Stomach (tissue), 4 donors: ENCODE data around the gene CRIP2.

ENCODE experiments used
- EP300 ChIP-seq: sonication (generic); formaldehyde crosslinking; IDR thresholded peaks from one replicate; pipeline ENCODE4 v1.6.1; 2017; ENCODE audit warnings: antibody characterized with exemption
- POLR2A ChIP-seq, 4 donors: fragments of 450-650 bp; IDR thresholded peaks; one replicate each; pipeline ENCODE4 v1.6.1; 2016; ENCODE audit warnings: antibody characterized with exemption in 4 of 4, control low read depth in 2 of 4, mild to moderate bottlenecking in 1 of 4, moderate library complexity in 1 of 4
- TF ChIP-seq, protein P1 (sequence below), 7 experiments: fragments of 450-650 bp in 4 of 7; fragments of 200-600 bp in 3 of 7; sonication (generic) in 3 of 7; IDR thresholded peaks; one replicate each; pipeline ENCODE4 v1.5.1; 2016 to 2019; ENCODE audit warnings: antibody characterized with exemption in 7 of 7, control low read depth in 2 of 7, mild to moderate bottlenecking in 1 of 7

DNA sequence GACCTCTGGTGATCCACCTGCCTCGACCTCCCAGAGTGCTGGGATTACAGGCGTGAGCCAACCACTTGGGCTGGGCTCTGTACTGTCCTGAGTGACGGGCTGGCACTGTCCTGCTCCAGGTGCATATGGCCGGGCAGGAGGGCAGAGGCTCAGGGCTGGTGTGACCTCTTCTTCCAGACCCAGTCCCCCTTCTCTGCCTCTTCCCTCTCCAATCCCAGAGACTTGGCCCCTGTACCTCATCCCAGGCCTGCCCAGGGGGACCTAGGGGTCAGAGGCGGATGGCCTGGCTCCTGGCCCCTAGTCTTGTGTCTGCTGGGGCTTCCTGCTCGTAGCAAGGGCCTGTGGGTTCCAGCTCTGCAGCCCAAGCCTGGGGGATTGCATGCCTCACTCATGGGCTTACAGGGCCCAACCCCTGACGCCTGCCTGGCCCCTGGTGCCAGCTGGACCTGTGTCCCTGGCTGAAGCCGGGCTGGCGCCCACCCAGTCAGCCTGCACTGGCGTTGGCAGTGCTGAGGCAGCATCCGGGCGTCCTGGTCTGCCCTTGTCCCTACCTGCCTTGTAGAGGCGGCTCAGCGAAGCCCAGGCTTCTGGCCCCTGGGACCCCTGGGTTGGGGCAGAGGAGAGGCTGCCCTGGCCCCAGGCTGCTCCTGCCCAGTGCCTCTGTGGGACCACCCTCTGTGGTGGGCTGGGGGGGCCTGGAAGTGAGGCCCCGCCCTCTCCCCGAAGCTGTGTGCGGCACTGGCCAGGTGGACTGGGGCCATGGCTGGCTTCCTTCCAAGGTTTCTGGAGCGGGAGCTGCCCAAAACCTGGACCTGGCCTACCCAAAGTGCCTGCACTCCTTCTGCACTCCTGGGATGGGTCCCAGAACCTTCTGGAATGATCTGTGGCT, 20.7 kb downstream of the CRIP2 start:
- TF ChIP-seq, protein P1, sequence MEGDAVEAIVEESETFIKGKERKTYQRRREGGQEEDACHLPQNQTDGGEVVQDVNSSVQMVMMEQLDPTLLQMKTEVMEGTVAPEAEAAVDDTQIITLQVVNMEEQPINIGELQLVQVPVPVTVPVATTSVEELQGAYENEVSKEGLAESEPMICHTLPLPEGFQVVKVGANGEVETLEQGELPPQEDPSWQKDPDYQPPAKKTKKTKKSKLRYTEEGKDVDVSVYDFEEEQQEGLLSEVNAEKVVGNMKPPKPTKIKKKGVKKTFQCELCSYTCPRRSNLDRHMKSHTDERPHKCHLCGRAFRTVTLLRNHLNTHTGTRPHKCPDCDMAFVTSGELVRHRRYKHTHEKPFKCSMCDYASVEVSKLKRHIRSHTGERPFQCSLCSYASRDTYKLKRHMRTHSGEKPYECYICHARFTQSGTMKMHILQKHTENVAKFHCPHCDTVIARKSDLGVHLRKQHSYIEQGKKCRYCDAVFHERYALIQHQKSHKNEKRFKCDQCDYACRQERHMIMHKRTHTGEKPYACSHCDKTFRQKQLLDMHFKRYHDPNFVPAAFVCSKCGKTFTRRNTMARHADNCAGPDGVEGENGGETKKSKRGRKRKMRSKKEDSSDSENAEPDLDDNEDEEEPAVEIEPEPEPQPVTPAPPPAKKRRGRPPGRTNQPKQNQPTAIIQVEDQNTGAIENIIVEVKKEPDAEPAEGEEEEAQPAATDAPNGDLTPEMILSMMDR (IDR thresholded peaks at IDR 0.05): no peak
- TF ChIP-seq EP300 (no peak), POLR2A (IDR thresholded peaks at IDR 0.05) (no peak)
